DOHH2 (cell line): Measurements from ENCODE around the gene EZR.

ENCODE experiments used
- CTCF ChIP-seq: fragments of 200-600 bp; sonication (generic); IDR thresholded peaks from one replicate; pipeline ENCODE4 v1.5.1; 2014; ENCODE audit warnings: antibody characterized with exemption, mild to moderate bottlenecking, low read depth, low read length; ENCODE audit not compliant: poor library complexity, severe bottlenecking
- EZH2phosphoT487 ChIP-seq: fragments of 200-600 bp; sonication (generic); IDR thresholded peaks from 2 replicates; pipeline ENCODE4 v1.6.1; 2017; ENCODE audit warnings: borderline replicate concordance, mild to moderate bottlenecking, antibody characterized with exemption, low read length, moderate library complexity, mixed read lengths

GRCh38 chr6:158768436-158768835 is 50.7 kb downstream of the EZR start:
- no peak for TF ChIP-seq CTCF
- TF ChIP-seq EZH2phosphoT487, result no peak
